ENCODE data around the gene THRA. TPM values are rescaled to one million over a fixed set of nuclear protein-coding genes. Genes with fewer than 3 reads are reported as not detected.

Gene THRA
- polyA plus RNA-seq, 1 experiment: 25.2 TPM

DNA sequence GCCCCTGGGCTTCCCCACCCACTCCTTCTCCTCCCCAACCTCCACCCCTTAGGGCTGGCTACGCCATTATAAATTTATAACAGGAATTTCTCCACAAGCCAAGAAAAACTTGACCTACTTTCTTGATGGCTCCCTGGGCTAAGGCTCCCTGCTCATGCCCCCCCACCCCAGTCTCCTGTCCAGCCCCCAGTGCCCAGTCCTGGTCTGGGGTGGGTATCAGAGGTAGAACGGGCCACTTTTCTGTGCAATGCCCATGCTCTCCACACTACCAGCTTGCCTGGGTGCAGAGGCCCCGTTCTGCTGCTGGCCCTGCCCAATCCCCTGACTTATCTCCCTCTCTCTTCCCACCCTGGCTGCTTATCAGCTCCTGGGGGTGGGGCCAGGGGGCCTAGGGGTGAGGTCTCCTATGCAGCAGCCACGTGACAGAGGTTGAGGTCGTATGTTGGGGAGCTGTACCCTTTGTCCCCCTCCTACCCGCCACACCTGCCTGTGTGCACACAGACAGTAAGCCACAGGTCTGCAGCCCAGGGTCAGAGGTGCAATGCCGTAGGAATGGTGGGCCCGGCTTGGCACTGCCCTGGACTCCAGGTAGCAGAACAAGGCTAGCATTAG lies 10.1 kb downstream of the THRA start:
- POLR2A ChIA-PET: interaction anchor here (0.6 to 1.2 kb wide), 2 partner anchors 28 to 38 kb away, joined by 3 to 4 read pairs; partner anchors contain the start of gene NR1D1
- TF ChIP-seq, protein P1, sequence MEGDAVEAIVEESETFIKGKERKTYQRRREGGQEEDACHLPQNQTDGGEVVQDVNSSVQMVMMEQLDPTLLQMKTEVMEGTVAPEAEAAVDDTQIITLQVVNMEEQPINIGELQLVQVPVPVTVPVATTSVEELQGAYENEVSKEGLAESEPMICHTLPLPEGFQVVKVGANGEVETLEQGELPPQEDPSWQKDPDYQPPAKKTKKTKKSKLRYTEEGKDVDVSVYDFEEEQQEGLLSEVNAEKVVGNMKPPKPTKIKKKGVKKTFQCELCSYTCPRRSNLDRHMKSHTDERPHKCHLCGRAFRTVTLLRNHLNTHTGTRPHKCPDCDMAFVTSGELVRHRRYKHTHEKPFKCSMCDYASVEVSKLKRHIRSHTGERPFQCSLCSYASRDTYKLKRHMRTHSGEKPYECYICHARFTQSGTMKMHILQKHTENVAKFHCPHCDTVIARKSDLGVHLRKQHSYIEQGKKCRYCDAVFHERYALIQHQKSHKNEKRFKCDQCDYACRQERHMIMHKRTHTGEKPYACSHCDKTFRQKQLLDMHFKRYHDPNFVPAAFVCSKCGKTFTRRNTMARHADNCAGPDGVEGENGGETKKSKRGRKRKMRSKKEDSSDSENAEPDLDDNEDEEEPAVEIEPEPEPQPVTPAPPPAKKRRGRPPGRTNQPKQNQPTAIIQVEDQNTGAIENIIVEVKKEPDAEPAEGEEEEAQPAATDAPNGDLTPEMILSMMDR (IDR thresholded peaks at IDR 0.05; ENCODE audit: low read depth, low read length): no peak
- Histone ChIP-seq H3K9me3 (ENCODE audit: control insufficient read depth, insufficient read depth, low read length) (no peaks in the 10 kb centered on the region; the same call in 1 of the 2 replicates), H3K27me3 (ENCODE audit: control insufficient read depth, insufficient read depth, low read length) (no peaks in the 10 kb centered on the region), H3K27ac (ENCODE audit: low read depth, low read length) (no peak overlapping the region), H3K4me3 (ENCODE audit: low read depth, low read length) (no peak overlapping the region)
- DNase-seq (ENCODE audit: low read depth, low spot score): no peak
- CTCF ChIA-PET: interaction anchor here (0.6 to 6.7 kb wide), 7 partner anchors 8 to 45 kb away, joined by 3 to 60 read pairs (median 4); partner anchors contain the start of genes MED24 and THRA

DNA sequence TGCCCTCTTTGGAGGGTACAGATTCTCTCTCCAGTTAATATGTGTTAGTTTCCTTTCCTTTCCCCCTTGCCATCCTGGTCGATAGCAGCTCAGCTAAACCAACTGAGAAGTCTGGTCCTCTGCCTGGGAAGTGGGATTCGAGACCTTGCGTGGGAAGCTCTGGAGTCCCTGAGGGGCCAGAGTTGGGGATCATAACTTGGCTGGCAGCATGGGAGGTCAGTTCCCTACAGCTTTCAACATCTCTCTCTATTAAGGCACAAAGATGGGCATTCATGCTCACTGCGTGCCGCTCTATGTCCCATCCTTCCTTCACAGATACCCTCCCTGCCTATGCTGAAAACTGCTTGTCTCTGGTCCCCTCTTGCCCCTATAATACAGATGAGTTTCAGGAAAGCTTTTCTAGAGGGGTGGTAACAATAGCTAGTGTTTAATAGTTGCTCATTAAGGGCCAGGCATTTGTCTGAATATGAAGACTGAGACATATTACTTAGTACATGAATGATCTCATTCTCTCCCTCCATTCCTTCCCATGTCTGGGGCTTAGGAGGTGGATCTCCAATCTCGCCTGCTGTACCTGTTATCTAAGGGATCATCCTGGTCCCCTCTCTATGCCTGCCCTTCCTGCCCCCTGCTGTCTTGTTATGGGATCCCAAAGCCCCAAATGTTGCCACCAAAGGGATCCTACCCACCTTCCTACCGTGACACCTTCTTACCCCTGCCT lies 10.8 kb downstream of the THRA start:
- TF ChIP-seq, protein P1 (IDR thresholded peaks at IDR 0.05; ENCODE audit: low read depth, low read length): no peak
- POLR2A ChIA-PET: interaction anchor here (0.6 to 1.2 kb wide), 2 partner anchors 27 to 55 kb away, joined by 4 to 5 read pairs; partner anchors contain the start of gene NR1D1
- Histone ChIP-seq H3K27ac (ENCODE audit: low read depth, low read length) (no peak overlapping the region), H3K4me3 (ENCODE audit: low read depth, low read length) (no peak overlapping the region), H3K27me3 (ENCODE audit: control insufficient read depth, insufficient read depth, low read length) (no peaks in the 10 kb centered on the region), H3K9me3 (ENCODE audit: control insufficient read depth, insufficient read depth, low read length) (no peaks in the 10 kb centered on the region; the same call in 1 of the 2 replicates)
- CTCF ChIA-PET: interaction anchor here (0.6 to 6.7 kb wide), 10 partner anchors 8 to 46 kb away, joined by 3 to 60 read pairs (median 8); partner anchors contain the start of genes MED24 and THRA
- no peak for DNase-seq (ENCODE audit: low read depth, low spot score)

DNA sequence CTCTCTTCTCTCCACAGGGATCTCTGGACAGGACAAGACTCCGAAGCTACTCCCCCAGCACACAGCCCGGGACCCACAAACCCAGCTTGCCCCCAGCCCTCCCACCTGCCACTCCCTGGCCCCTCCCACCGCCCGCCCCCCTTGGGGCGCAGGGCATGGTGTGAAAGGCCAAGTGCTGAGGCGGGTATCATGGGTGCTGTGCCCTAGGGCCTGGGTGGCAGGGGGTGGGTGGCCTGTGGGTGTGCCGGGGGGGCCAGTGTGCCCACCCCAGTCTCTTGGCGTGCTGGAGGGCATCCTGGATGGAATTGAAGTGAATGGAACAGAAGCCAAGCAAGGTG lies 11.4 kb downstream of the THRA start:
- no peaks in the 10 kb centered on the region for H3K27me3 ChIP-seq (ENCODE audit: control insufficient read depth, insufficient read depth, low read length)
- DNase-seq (ENCODE audit: low read depth, low spot score): no peak
- no peak overlapping the region for H3K4me3 ChIP-seq (ENCODE audit: low read depth, low read length)
- TF ChIP-seq, protein P1 (IDR thresholded peaks at IDR 0.05; ENCODE audit: low read depth, low read length): no peak
- ChIA-PET POLR2A (interaction anchor here (0.6 to 1.2 kb wide), 2 partner anchors 26 to 56 kb away, joined by 4 to 5 read pairs; partner anchors contain the start of gene NR1D1), CTCF (interaction anchor here (1.2 to 6.7 kb wide), 13 partner anchors 9 to 49 kb away, joined by 3 to 60 read pairs (median 10); partner anchors contain the start of genes MED24 and THRA)
- H3K9me3 ChIP-seq (ENCODE audit: control insufficient read depth, insufficient read depth, low read length): no peaks in the 10 kb centered on the region; the same call in 1 of the 2 replicates
- H3K27ac ChIP-seq (ENCODE audit: low read depth, low read length): no peak overlapping the region

DNA sequence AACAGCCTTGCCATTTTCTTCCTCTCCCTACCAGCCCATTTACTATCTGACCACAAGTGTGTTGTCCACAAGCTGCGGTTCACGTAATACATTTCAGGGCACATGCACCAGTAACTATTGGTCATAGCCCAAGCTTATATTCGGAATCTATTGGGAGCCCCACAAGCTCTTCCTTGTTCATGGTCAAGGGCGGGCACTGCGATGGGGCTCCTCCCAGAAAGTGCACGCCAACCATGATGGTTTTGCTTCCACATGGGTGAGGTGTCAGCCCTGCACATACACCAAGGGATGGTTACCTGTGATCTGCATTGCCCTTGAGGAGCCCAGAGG lies 12.1 kb downstream of the THRA start:
- Histone ChIP-seq H3K27ac (ENCODE audit: low read depth, low read length) (no peak overlapping the region), H3K27me3 (ENCODE audit: control insufficient read depth, insufficient read depth, low read length) (no peaks in the 10 kb centered on the region), H3K4me3 (ENCODE audit: low read depth, low read length) (no peak overlapping the region), H3K9me3 (ENCODE audit: control insufficient read depth, insufficient read depth, low read length) (no peaks in the 10 kb centered on the region)
- CTCF ChIA-PET: interaction anchor here (0.5 to 6.7 kb wide), 28 partner anchors 10 to 287 kb away, joined by 3 to 60 read pairs (median 10); partner anchors contain the start of genes CSF3, MED24, NR1D1 and THRA
- TF ChIP-seq, protein P1 (IDR thresholded peaks at IDR 0.05; ENCODE audit: low read depth, low read length): no peak
- DNase-seq (ENCODE audit: low read depth, low spot score): no peak
- POLR2A ChIA-PET: interaction anchor here (0.6 to 1.7 kb wide), 3 partner anchors 9 to 26 kb away, joined by 3 to 9 read pairs (median 4); partner anchors contain the start of gene NR1D1

All from AG04450 (cell line).